CD4-positive, alpha-beta T cell treated with Interleukin-10 for 1 hour (primary cell): ENCODE measurements around the gene RAB34.
A peak's percentile ranks its signal among the peaks of the same experiment; 100 is the strongest.
"Not testable (repeated sequence)": the region's sequence is repeated elsewhere in the genome, so short reads cannot be mapped to it uniquely, and the experiment has no call there.

Experiments used
- DNase-seq: peaks from one replicate; pipeline ENCODE4 v3.0.0-alpha.2; 2020

Gene RAB34

GRCh38 chr17:28745786-28746411, 28.2 kb upstream of the RAB34 start:
- no peak for DNase-seq

GRCh38 chr17:28744972-28745785, 27.5 kb upstream of the RAB34 start:
- DNase-seq = peak; percentile 39

DNA sequence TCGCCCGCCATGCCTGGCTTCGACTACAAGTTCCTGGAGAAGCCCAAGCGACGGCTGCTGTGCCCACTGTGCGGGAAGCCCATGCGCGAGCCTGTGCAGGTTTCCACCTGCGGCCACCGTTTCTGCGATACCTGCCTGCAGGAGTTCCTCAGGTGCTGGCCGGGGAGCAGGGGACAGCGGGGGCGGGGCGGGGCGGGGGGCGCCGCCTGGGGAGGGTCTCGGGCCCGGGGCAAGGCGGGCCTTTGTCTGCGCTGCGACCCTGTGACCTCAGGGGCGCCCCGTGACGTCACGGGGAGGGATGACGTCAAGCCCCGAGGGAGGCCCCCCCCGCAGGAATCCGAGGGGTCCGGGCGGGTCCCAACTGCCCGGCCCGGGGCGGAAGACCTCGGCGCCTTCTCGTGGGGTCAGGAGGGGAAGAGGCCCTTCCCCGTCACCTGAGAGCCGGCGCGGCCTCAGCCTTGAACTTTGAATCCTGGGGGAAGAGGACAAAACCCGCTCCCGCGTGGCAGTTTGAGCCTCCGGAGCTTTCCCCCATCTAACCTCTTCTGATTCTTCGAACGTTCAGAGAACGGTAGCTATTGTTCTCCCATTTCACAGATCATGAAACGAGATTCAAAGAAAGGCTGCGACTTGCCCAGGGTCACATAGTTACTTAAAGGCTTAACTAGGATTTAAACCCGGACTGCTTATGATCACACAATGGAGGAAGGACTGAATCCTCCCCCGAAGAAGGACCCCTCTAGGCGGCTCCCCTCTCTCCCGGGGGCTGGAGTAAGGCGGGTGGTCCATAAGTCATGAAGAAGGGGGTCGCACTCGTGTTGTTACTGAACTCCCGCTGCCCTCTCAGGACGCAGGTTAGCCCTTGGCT, 26.7 kb upstream of the RAB34 start:
- DNase-seq = peak; percentile 78

DNA sequence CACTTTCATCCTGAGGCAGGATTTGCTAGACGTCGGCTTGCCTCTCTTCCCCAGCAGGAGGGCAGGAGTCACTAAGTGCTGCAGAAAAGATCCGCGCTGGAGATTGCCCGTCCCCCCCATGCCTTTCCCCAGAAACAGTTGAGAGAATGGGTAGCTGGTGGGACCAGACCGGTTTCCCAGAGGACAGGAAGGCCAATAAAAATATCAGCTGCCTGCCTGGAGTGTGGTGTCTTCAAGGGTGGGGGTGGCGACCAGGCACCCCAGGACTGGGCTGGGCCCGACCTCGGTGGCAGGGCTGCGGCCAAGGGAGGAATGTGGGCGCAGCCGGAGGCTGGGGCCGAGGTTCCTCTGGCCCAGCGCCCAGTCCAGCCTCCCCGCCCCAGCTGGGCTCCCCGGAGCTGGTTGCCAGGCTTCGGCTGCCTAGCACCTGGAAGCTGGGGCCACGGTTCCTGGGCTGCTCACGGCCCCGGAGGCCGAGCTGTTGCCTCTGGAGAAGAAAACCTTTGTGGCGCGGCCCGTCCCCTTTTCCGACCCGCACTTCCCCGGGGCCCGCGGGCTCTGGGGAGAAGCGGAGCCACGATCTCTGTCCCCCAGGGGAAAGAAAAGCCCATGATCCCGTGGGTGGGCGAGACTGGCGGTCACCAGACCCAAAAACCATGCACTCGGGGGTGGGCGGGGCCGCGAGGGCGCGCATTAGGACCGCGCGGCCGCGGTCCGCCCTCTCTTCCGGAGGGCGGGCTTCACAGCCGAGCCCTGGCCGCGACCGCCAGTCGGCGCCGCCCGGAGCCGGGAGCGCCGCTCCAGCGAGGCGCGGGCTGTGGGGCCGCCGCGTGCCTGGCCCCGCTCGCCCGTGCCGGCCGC, 25.8 kb upstream of the RAB34 start, which contains the start of gene TRAF4:
Gene TRAF4 (plus strand): TSS at position 769 of the 861 bp plus-strand sequence. CDS start 102 bp downstream, outside the sequence.
- DNase-seq = peak; percentile 80

- DNase-seq = no peak
These were observed 24.0 kb upstream of the RAB34 start for GRCh38 chr17:28741358-28742349.

GRCh38 chr17:28740406-28741357, 23.0 kb upstream of the RAB34 start:
- no peak for DNase-seq

- peak; percentile 71 for DNase-seq
These were observed 21.2 kb upstream of the RAB34 start for GRCh38 chr17:28738680-28739384.

DNA sequence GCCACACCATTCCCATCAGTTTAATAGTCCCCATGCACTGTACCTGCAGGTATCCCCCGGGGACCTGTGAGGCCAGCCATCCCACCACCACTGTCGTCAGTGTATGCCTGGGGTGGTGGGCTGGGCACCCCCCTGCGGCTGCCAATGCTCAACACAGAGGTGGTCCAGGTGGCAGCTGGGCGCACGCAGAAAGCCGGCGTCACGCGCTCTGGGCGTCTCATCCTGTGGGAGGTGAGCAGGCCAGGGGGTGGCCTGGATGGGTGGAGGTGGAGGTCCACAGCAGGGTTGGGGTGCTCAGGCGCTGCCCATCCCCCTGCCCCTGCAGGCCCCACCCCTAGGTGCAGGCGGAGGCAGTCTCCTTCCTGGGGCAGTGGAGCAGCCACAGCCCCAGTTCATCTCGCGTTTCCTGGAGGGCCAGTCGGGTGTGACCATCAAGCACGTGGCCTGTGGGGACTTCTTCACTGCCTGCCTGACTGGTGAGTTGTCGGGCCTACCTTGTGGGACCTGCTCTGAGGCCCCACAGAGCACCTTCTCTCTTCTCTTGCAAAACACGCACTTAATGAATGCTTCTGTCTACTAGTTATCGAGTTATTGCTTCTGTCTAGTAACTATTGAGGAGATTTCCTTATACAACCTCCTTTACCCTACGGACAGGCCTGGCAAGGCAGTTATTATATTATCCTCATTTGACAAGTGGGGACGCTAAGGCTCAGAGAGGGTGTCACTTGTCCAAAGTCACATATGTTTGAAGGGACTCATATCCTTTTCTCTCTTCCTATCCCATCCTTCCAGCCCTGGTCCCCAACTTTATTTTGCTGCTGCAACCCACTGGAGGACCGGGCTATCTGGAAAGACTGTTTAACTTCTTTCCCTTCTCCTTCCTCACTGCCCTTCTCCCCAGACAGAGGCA, 20.4 kb upstream of the RAB34 start:
- DNase-seq = no peak

DNA sequence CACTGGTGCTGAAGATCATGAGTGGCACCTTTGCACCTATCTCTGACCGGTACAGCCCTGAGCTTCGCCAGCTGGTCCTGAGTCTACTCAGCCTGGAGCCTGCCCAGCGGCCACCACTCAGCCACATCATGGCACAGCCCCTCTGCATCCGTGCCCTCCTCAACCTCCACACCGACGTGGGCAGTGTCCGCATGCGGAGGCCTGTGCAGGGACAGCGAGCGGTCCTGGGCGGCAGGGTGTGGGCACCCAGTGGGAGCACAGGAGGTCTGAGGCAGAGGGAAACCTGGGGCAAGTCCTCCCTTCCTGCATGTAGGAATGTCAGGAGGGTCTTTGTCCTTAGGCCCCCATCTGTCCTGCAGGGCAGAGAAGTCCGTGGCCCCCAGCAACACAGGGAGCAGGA, 19.6 kb upstream of the RAB34 start:
- no peak for DNase-seq

DNA sequence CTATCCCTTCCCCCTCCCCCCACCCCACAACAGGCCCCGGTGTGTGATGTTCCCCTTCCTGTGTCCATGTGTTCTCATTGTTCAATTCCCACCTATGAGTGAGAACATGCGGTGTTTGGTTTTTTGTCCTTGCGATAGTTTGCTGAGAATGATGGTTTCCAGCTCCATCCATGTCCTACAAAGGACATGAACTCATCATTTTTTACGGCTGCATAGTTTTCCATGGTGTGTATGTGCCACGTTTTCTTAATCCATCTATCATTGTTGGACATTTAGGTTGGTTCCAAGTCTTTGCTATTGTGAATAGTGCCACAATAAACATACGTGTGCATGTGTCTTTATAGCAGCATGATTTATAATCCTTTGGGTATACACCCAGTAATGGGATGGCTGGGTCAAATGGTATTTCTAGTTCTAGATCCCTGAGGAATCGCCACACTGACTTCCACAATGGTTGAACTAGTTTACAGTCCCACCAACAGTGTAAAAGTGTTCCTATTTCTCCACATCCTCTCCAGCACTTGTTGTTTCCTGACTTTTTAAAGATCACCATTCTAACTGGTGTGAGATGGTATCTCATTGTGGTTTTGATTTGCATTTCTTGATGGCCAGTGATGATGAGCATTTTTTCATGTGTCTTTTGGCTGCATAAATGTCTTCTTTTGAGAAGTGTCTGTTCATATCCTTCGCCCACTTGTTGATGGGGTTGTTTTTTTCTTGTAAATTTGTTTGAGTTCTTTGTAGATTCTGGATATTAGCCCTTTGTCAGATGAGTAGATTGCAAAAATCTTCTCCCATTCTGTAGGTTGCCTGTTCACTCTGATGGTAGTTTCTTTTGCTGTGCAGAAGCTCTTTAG, 18.5 kb upstream of the RAB34 start:
- not testable (repeated sequence) for DNase-seq

GRCh38 chr17:28735242-28735722, 17.6 kb upstream of the RAB34 start:
- no peak for DNase-seq

DNA sequence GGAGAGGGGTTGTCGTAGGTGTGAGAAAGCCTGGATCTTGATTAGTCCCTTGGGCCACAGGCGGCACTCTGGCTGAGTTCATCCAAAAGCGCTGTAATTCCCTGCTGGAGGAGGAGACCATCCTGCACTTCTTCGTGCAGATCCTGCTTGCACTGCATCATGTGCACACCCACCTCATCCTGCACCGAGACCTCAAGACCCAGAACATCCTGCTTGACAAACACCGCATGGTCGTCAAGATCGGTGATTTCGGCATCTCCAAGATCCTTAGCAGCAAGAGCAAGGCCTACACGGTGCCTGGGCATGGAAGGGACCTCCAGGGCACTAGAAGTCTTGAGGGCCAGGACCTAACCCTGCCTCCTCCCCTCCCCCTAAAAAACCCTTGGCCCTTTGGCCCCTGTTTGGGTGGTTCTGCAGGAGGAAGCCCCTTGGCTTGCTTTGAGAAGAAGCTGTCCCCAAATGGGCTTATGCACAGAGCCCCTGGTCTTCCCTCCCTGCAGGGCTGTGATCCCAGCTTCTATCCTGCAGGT, 17.1 kb upstream of the RAB34 start:
- DNase-seq = no peak

DNA sequence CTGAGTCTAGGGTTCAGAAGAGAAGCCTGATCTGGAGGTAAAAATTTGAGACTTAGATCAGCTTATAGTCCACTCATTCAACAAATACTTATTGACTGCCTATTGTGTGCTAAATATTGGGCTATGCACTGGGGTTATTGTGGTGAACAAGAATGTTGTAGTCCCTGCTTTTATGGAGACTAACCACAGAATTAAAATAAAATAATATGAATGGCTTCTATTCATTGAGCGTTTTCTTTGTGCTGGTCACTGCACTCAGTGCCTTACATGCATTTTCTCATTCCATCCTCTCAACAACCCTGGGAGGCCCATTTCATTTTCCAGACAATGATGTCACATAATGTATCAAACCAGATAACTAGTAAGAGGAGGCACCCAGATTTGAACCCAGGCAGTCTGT, 15.7 kb upstream of the RAB34 start:
- no peak for DNase-seq

GRCh38 chr17:28729950-28730330, 12.3 kb upstream of the RAB34 start:
- DNase-seq = no peak

GRCh38 chr17:28728364-28729200, 10.9 kb upstream of the RAB34 start, which contains the start of gene NEK8:
Gene NEK8, plus strand, starts transcription at chr17:28728788. Its CDS starts 26 bp downstream, at chr17:28728814.
- DNase-seq = peak; percentile 97
